IPS DF 6.9 (cell line): Measurements from ENCODE around the gene PHYHIPL.

Experiments used
- DNase-seq: peaks from one replicate; pipeline ENCODE4 v3.0.0-alpha.2; 2013; ENCODE audit warnings: low read depth, low spot score
- H3K27ac ChIP-seq: one replicate; pipeline ENCODE4 v1.5.1; 2013; ENCODE audit warnings: low read length, control low read depth
- H3K27me3 ChIP-seq: 2 replicates; pipeline ENCODE4 v1.6.1; 2013; ENCODE audit warnings: mild to moderate bottlenecking, low read length; ENCODE audit not compliant: control insufficient read depth, insufficient read depth
- H3K36me3 ChIP-seq: 2 replicates; pipeline ENCODE4 v1.6.1; 2013; ENCODE audit warnings: low read length; ENCODE audit not compliant: control insufficient read depth, insufficient read depth
- H3K4me1 ChIP-seq: 2 replicates; pipeline ENCODE4 v1.6.1; 2013; ENCODE audit warnings: low read length; ENCODE audit not compliant: control insufficient read depth, insufficient read depth
- H3K4me3 ChIP-seq: 2 replicates; pipeline ENCODE4 v1.5.1; 2013; ENCODE audit warnings: mild to moderate bottlenecking, low read length
- H3K9me3 ChIP-seq: 2 replicates; pipeline ENCODE4 v1.6.1; 2013; ENCODE audit warnings: low read length, inconsistent platforms; ENCODE audit not compliant: control insufficient read depth, insufficient read depth
- WGBS: extraction: QIAGEN DNeasy Blood & Tissue Kit; methylation state at CpG from one replicate; pipeline ENCODE4 v1.1.7; 2013; ENCODE audit warnings: mixed read lengths, missing lambda C conversion rate; ENCODE audit not compliant: insufficient read length, insufficient coverage; 5-methylcytosine and 5-hydroxymethylcytosine counted together

The PHYHIPL gene

DNA sequence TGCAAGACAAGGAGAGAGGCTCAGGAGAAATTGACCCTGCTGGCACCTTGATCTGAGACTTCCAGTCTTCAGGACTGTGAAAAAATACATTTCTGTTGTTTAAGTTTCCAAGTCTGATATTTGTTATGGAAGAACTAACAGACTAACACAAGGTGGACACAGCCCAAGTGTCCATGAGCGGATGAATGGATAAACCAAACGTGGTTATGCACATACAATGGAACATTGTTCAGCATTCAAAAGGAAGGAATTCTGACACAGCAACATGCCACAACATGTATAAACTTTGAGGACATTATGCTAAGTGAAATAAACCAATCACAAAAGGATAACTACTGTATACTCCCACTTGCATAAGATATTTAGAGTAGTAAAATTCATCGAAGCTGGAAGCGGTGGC is 109.4 kb downstream of the PHYHIPL start:
- Histone ChIP-seq H3K27ac (no peak overlapping the region), H3K27me3 (no peaks in the 10 kb centered on the region), H3K4me3 (no peak overlapping the region), H3K9me3 (no peaks in the 10 kb centered on the region), H3K36me3 (no peaks in the 10 kb centered on the region), H3K4me1 (peaks cover 4% of the 10 kb centered on the region; the same call in 1 of the 2 replicates)
- no peak for DNase-seq
- no CpG with 5 or more reads among the region's 4 CpGs for WGBS

GRCh38 chr10:59287587-59288255 is 111.3 kb downstream of the PHYHIPL start:
- H3K27me3 ChIP-seq, result no peaks in the 10 kb centered on the region
- WGBS, result no CpG with 5 or more reads among the region's 3 CpGs
- no peak for DNase-seq
- H3K9me3 ChIP-seq, result no peaks in the 10 kb centered on the region
- no peak overlapping the region for H3K4me3 ChIP-seq
- H3K4me1 ChIP-seq, result peaks cover 4% of the 10 kb centered on the region; the same call in 1 of the 2 replicates
- H3K36me3 ChIP-seq, result no peaks in the 10 kb centered on the region
- no peak overlapping the region for H3K27ac ChIP-seq

- Histone ChIP-seq H3K4me3 (no peak overlapping the region), H3K9me3 (no peaks in the 10 kb centered on the region), H3K4me1 (peaks cover 2% of the 10 kb centered on the region; the same call in 1 of the 2 replicates), H3K36me3 (no peaks in the 10 kb centered on the region), H3K27me3 (no peaks in the 10 kb centered on the region), H3K27ac (no peak overlapping the region)
- WGBS, result no CpG with 5 or more reads among the region's 3 CpGs
- DNase-seq, result no peak
These were observed 113.4 kb downstream of the PHYHIPL start for GRCh38 chr10:59289853-59290252.

DNA sequence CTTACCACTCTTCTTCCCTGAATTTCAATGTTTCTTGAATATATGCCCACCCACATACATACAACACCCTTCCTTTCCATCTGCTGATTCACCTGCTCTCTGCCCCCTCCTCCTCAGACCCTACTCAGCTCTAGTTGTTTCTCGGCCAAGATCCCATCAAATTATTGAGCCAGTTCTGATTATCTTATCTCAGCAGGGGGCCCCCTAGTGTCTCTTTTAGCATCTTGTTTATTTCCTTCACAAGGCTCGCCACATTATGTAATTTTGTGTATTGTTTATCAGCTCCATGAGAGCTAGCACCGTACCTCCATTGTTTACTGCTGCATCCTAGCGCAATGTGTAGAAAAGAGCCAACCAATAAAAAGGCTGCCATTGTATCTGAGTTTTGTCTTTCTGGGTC is 114.0 kb downstream of the PHYHIPL start:
- no peak for DNase-seq
- no CpG with 5 or more reads among the region's 4 CpGs for WGBS
- Histone ChIP-seq H3K4me1 (peaks cover 3% of the 10 kb centered on the region; the same call in 1 of the 2 replicates), H3K36me3 (no peaks in the 10 kb centered on the region), H3K27me3 (no peaks in the 10 kb centered on the region), H3K27ac (no peak overlapping the region), H3K9me3 (no peaks in the 10 kb centered on the region), H3K4me3 (no peak overlapping the region)
